Esophagus muscularis mucosa (tissue), 3 donors: ENCODE data around the gene FCRL5.

ENCODE experiments used
- CTCF ChIP-seq, 3 experiments: fragments of 200-600 bp in 2 of 3; fragments of 450-650 bp in 1 of 3; sonication (generic) in 2 of 3; IDR thresholded peaks; one replicate each; pipeline ENCODE4 v1.5.1; 2017 to 2019; ENCODE audit warnings: antibody characterized with exemption in 3 of 3, mild to moderate bottlenecking in 2 of 3, moderate library complexity in 1 of 3
- POLR2AphosphoS5 ChIP-seq, 2 donors: sonication (generic); formaldehyde crosslinking; IDR thresholded peaks; one replicate each; pipeline ENCODE4 v1.6.1; 2017; ENCODE audit warnings: antibody characterized with exemption in 2 of 2

GRCh38 chr1:157551694-157552693 lies at the start of gene FCRL5:
- no peak for TF ChIP-seq CTCF (IDR thresholded peaks at IDR 0.05)
- TF ChIP-seq POLR2AphosphoS5 (IDR thresholded peaks at IDR 0.05), result no peak
